PC-9 (cell line): Measurements from ENCODE around the gene RANBP3L. TPM values are rescaled to one million over a fixed set of nuclear protein-coding genes. Genes with fewer than 3 reads are reported as not detected.
"Not testable (repeated sequence)": the region's sequence is repeated elsewhere in the genome, so short reads cannot be mapped to it uniquely, and the experiment has no call there.

Experiments used
- BruUV-seq: library from RNA; stranded (reverse); fragments of 400-500 nt; replicated peaks from 2 replicates; lab custom pipeline; 2021; lab: Mats Ljungman, UMichigan
- CTCF ChIA-PET: fragments of 300-600 bp; sonication (Branson Sonifier 250); formaldehyde crosslinking; loops from one replicate; lab custom pipeline; 2022; ENCODE audit warnings: antibody characterized with exemption; lab: Charles Lee
- POLR2A ChIA-PET: fragments of 300-600 bp; sonication (Branson Sonifier 250); formaldehyde crosslinking; loops from one replicate; lab custom pipeline; 2022; ENCODE audit warnings: antibody characterized with exemption; ENCODE audit not compliant: unreplicated experiment; lab: Charles Lee
- DNase-seq, 2 experiments: peaks; one replicate each; pipeline versions ENCODE4 v3.0.0 to v3.0.0-alpha.2; 2015 to 2022; ENCODE audit warnings: mixed read lengths in 1 of 2
- H2AFZ ChIP-seq: fragments of 200-600 bp; sonication (generic); 2 replicates; pipeline ENCODE4 v1.8.1; 2017; ENCODE audit warnings: antibody characterized with exemption
- H3F3A ChIP-seq: fragments of 200-600 bp; sonication (generic); 2 replicates; pipeline ENCODE4 v1.8.1; 2017; ENCODE audit warnings: antibody characterized with exemption, mild to moderate bottlenecking, low read depth; ENCODE audit not compliant: insufficient read depth
- H3K27ac ChIP-seq: fragments of 200-600 bp; sonication (generic); 2 replicates; pipeline ENCODE4 v1.6.1; 2016; ENCODE audit warnings: mixed run types
- H3K27me3 ChIP-seq: fragments of 200-600 bp; sonication (generic); 2 replicates; pipeline ENCODE4 v1.6.1; 2016; ENCODE audit warnings: low read depth, mixed run types; ENCODE audit not compliant: insufficient read depth
- H3K36me3 ChIP-seq: fragments of 200-600 bp; sonication (generic); 2 replicates; pipeline ENCODE4 v1.6.1; 2016; ENCODE audit warnings: low read depth, mixed run types
- H3K4me1 ChIP-seq: fragments of 200-600 bp; sonication (generic); replicated peaks from 2 replicates; pipeline ENCODE4 v1.6.1; 2016; ENCODE audit warnings: mixed run types; ENCODE audit not compliant: insufficient read depth
- H3K4me2 ChIP-seq: fragments of 200-600 bp; sonication (generic); 2 replicates; pipeline ENCODE4 v1.6.1; 2017; ENCODE audit warnings: mixed run types
- H3K4me3 ChIP-seq: fragments of 200-600 bp; sonication (generic); 2 replicates; pipeline ENCODE4 v1.6.1; 2016; ENCODE audit warnings: mixed run types
- H3K79me2 ChIP-seq: fragments of 200-600 bp; sonication (generic); 2 replicates; pipeline ENCODE4 v1.6.1; 2017; ENCODE audit warnings: low read depth, mixed run types
- H3K9me2 ChIP-seq: fragments of 200-600 bp; sonication (generic); 2 replicates; pipeline ENCODE4 v1.8.1; 2017; ENCODE audit warnings: mild to moderate bottlenecking; ENCODE audit not compliant: insufficient read depth
- H3K9me3 ChIP-seq: fragments of 200-600 bp; sonication (generic); 2 replicates; pipeline ENCODE4 v1.8.1; 2016; ENCODE audit warnings: low read depth; ENCODE audit not compliant: insufficient read depth
- H4K20me1 ChIP-seq: fragments of 200-600 bp; sonication (generic); 2 replicates; pipeline ENCODE4 v1.8.1; 2017; ENCODE audit not compliant: insufficient read depth
- CTCF ChIP-seq: fragments of 200-600 bp; sonication (generic); conservative IDR thresholded peaks from 2 replicates; pipeline ENCODE4 v1.6.1; 2017; ENCODE audit warnings: mixed run types, antibody characterized with exemption, mild to moderate bottlenecking, moderate library complexity
- EZH2 ChIP-seq: fragments of 200-600 bp; sonication (generic); IDR thresholded peaks from 2 replicates; pipeline ENCODE4 v1.8.0; 2017; ENCODE audit warnings: antibody characterized with exemption, low read depth
- intact Hi-C: fragments of 100-400 bp; cut with micrococcal nuclease; formaldehyde crosslinking; loops from one replicate; pipeline ENCODE4 v1.10.0; 2022; ENCODE audit not compliant: unreplicated experiment
- total RNA-seq: library from RNA; stranded (reverse); gene quantifications from 2 replicates; pipeline ENCODE4 v1.2.3, GENCODE V29; 2021

The RANBP3L gene
- total RNA-seq, 1 experiment from 2014 or later = not detected

GRCh38 chr5:36337597-36337996 lies 35.9 kb upstream of the RANBP3L start:
- H3K9me3 ChIP-seq = no peaks in the 10 kb centered on the region
- TF ChIP-seq EZH2 = no peak
- no peak for TF ChIP-seq CTCF
- no peak for DNase-seq
- no peaks in the 10 kb centered on the region for H3F3A ChIP-seq
- ChIA-PET CTCF (no interaction called here), POLR2A (no interaction called here)
- H3K4me2 ChIP-seq = no peak overlapping the region
- H3K79me2 ChIP-seq = no peaks in the 10 kb centered on the region
- H3K4me3 ChIP-seq = no peak overlapping the region
- no peaks in the 10 kb centered on the region for H4K20me1 ChIP-seq
- no peaks in the 10 kb centered on the region for H3K9me2 ChIP-seq
- no peaks in the 10 kb centered on the region for H3K36me3 ChIP-seq
- BruUV-seq = no TSS peak
- no peaks in the 10 kb centered on the region for H3K4me1 ChIP-seq
- no peak overlapping the region for H2AFZ ChIP-seq
- H3K27ac ChIP-seq = no peak overlapping the region
- H3K27me3 ChIP-seq = no peaks in the 10 kb centered on the region
- intact Hi-C loops = no loop called here

DNA sequence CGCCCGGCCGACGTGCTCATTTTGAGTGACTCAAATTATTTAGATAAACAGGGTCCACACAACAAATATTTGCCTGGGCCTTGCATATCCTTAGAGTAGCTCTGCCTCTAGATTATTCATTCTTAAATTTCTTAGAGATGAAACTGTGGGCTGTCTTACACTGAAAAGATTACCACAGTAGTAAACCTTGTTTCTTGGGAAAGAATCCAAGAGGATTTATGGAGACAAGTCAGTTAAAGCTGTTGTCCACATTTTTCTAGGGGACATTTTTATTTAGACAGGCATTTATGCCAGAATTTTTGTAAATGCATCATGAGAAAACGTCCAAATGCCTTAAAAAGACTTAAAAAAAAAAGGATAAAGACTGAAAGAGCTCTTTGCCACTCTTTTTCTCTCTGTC lies 32.6 kb upstream of the RANBP3L start:
- Histone ChIP-seq H3K9me3 (no peaks in the 10 kb centered on the region), H3K79me2 (no peaks in the 10 kb centered on the region), H3K9me2 (no peaks in the 10 kb centered on the region), H3K27ac (no peak overlapping the region), H2AFZ (no peak overlapping the region), H4K20me1 (no peaks in the 10 kb centered on the region), H3K4me2 (no peak overlapping the region), H3K4me3 (no peak overlapping the region), H3K36me3 (no peaks in the 10 kb centered on the region), H3K4me1 (no peaks in the 10 kb centered on the region), H3F3A (no peaks in the 10 kb centered on the region), H3K27me3 (no peaks in the 10 kb centered on the region)
- no peak for TF ChIP-seq CTCF
- no peak for TF ChIP-seq EZH2
- BruUV-seq = no TSS peak
- no peak for DNase-seq
- CTCF ChIA-PET = interaction anchor here (0.7 kb wide), 1 partner anchor 1152 kb away, joined by 4 read pairs; no protein-coding TSS in a partner anchor
- intact Hi-C loops = no loop called here
- POLR2A ChIA-PET = no interaction called here

GRCh38 chr5:36332720-36333119 lies 31.0 kb upstream of the RANBP3L start:
- H3K36me3 ChIP-seq, H3K79me2 ChIP-seq, H4K20me1 ChIP-seq, H3K4me2 ChIP-seq, H3K9me3 ChIP-seq, H3K27me3 ChIP-seq, intact Hi-C loops, H3F3A ChIP-seq, DNase-seq, BruUV-seq, POLR2A ChIA-PET, H3K4me3 ChIP-seq, H2AFZ ChIP-seq, CTCF ChIA-PET, H3K27ac ChIP-seq, H3K9me2 ChIP-seq, H3K4me1 ChIP-seq: not testable (repeated sequence)

DNA sequence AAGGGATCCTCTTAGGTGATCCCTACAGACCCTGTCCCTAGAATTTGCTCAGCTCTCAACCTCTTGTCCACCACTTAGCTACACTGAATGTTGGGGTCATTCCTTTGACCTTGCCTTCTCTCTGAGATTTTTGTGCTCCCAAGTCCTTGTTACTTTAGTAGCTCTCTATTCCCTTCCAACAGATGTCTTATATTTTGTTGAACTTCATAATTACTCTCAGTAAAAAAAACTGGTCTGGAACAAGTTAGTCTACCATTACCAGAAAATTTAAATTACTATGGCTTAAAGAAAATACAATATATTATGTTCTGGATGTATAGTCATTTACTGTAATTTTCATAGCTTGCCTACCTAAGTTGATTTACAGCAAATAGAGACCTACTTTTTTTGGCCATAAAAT lies 23.5 kb upstream of the RANBP3L start:
- POLR2A ChIA-PET = no interaction called here
- CTCF ChIA-PET = no interaction called here
- no peaks in the 10 kb centered on the region for H3K36me3 ChIP-seq
- no peak for DNase-seq
- no peak overlapping the region for H2AFZ ChIP-seq
- no peak overlapping the region for H3K4me2 ChIP-seq
- intact Hi-C loops = no loop called here
- no peaks in the 10 kb centered on the region for H3F3A ChIP-seq
- no peaks in the 10 kb centered on the region for H3K79me2 ChIP-seq
- no peaks in the 10 kb centered on the region for H4K20me1 ChIP-seq
- TF ChIP-seq CTCF (no peak), EZH2 (no peak)
- no peak overlapping the region for H3K4me3 ChIP-seq
- H3K27ac ChIP-seq = no peak overlapping the region
- BruUV-seq = no TSS peak
- no peaks in the 10 kb centered on the region for H3K4me1 ChIP-seq
- no peaks in the 10 kb centered on the region for H3K27me3 ChIP-seq
- H3K9me3 ChIP-seq = no peaks in the 10 kb centered on the region
- no peaks in the 10 kb centered on the region for H3K9me2 ChIP-seq
